Mammary epithelial cell (primary cell): ENCODE measurements around the gene ADGRV1.

Experiments
- EZH2 ChIP-seq: IDR thresholded peaks from 2 replicates; pipeline ENCODE4 v1.6.1; 2012; ENCODE audit warnings: low read length, inconsistent platforms, borderline replicate concordance
- TF ChIP-seq, protein P1 (sequence below), 2 donors: IDR thresholded peaks in 1 of 2; conservative IDR thresholded peaks in 1 of 2; 2 replicates each; pipeline ENCODE4 v1.5.1; 2011 to 2012; ENCODE audit warnings: inconsistent platforms in 2 of 2, low read length in 2 of 2, mild to moderate bottlenecking in 2 of 2, control low read depth in 1 of 2, low read depth in 1 of 2; ENCODE audit not compliant: insufficient read depth in 1 of 2; ENCODE audit errors: extremely low read depth in 1 of 2

DNA sequence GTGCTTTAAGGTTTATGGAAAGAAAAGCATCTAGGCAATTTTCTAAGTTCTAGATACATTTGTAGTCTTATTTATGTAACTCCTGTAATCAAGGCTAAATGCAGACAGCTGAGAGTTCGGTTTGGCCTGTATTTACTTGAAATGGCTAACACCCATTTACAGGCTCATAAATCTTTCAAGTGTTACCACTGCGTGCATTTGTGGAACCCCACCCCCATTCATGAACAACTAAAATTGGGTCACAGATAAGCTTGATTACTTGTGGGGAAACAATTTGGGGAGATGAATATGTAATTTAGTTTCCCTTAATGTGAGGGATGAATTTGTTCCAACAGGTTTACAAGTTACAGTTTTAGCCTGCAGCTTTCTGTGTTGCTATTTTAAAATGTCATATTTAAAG lies 463.9 kb downstream of the ADGRV1 start:
- no peak for TF ChIP-seq EZH2
- TF ChIP-seq, protein P1, sequence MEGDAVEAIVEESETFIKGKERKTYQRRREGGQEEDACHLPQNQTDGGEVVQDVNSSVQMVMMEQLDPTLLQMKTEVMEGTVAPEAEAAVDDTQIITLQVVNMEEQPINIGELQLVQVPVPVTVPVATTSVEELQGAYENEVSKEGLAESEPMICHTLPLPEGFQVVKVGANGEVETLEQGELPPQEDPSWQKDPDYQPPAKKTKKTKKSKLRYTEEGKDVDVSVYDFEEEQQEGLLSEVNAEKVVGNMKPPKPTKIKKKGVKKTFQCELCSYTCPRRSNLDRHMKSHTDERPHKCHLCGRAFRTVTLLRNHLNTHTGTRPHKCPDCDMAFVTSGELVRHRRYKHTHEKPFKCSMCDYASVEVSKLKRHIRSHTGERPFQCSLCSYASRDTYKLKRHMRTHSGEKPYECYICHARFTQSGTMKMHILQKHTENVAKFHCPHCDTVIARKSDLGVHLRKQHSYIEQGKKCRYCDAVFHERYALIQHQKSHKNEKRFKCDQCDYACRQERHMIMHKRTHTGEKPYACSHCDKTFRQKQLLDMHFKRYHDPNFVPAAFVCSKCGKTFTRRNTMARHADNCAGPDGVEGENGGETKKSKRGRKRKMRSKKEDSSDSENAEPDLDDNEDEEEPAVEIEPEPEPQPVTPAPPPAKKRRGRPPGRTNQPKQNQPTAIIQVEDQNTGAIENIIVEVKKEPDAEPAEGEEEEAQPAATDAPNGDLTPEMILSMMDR (conservative IDR thresholded peaks at IDR 0.05 in 1 of 2, IDR thresholded peaks at IDR 0.05 in 1 of 2; ENCODE audit: extremely low read depth in 1 of 2, insufficient read depth in 1 of 2, low read depth in 1 of 2, low read length in 2 of 2) = no peak
